DMS 273 (cell line): ENCODE data around the gene CIITA.

Experiments
- DNase-seq: peaks from one replicate; lab custom pipeline; 2025; ENCODE audit not compliant: unreplicated experiment; lab: John Stamatoyannopoulos, UW

Gene CIITA

GRCh38 chr16:10933865-10934264 lies 56.9 kb downstream of the CIITA start:
- no peak for DNase-seq

GRCh38 chr16:10934325-10935107 lies 57.5 kb downstream of the CIITA start:
- DNase-seq, result peak; percentile 61

- peak; percentile 59 for DNase-seq
Observed at GRCh38 chr16:10935226-10935915, 58.4 kb downstream of the CIITA start.

GRCh38 chr16:10936272-10936984 lies 59.4 kb downstream of the CIITA start:
- no peak for DNase-seq

- DNase-seq, result peak; percentile 15
Observed at GRCh38 chr16:10937068-10937859, 60.3 kb downstream of the CIITA start.

- no peak for DNase-seq
Observed at GRCh38 chr16:10938321-10938720, 61.3 kb downstream of the CIITA start.

- DNase-seq, result no peak
Observed at GRCh38 chr16:10938796-10939648, 62.0 kb downstream of the CIITA start.

- DNase-seq, result no peak
Observed at GRCh38 chr16:10939649-10940234, 62.7 kb downstream of the CIITA start.

- peak; percentile 41 for DNase-seq
Observed at GRCh38 chr16:10940501-10941079, 63.6 kb downstream of the CIITA start.

- DNase-seq, result peak; percentile 41
Observed at GRCh38 chr16:10941127-10941933, 64.3 kb downstream of the CIITA start.

- DNase-seq, result peak; percentile 31
Observed at GRCh38 chr16:10941935-10942351, 64.9 kb downstream of the CIITA start.

- DNase-seq, result peak; percentile 98
Observed at GRCh38 chr16:10942352-10943063, 65.5 kb downstream of the CIITA start, which contains the start of gene DEXI. TSS of gene DEXI (minus strand) at chr16:10942468. CDS start at chr16:10942005, 463 bp downstream.

GRCh38 chr16:10943064-10943353 lies 66.0 kb downstream of the CIITA start:
- no peak for DNase-seq

GRCh38 chr16:10944249-10945064 lies 67.5 kb downstream of the CIITA start, which contains the start of gene CLEC16A:
TSS of gene CLEC16A (plus strand) at chr16:10944564. CDS start at chr16:10944718, 154 bp downstream.
- peak; percentile 99 for DNase-seq

GRCh38 chr16:10945065-10945787 lies 68.2 kb downstream of the CIITA start:
- DNase-seq, result no peak

- DNase-seq, result no peak
Observed at GRCh38 chr16:10946308-10946707, 69.3 kb downstream of the CIITA start.
